HL-60 (cell line): Measurements from ENCODE around the gene ARHGAP10.

ENCODE experiments used
- DNase-seq, 2 experiments: peaks; one replicate each; pipeline ENCODE4 v3.0.0-alpha.2; 2010 to 2020; ENCODE audit warnings: low read depth in 1 of 2, low spot score in 1 of 2
- H3K27ac ChIP-seq: fragments of 250-450 bp; sonication (Bioruptor Pico); replicated peaks from 2 replicates; pipeline ENCODE4 v1.5.1; 2020; ENCODE audit warnings: mild to moderate bottlenecking, moderate library complexity
- H3K27me3 ChIP-seq: fragments of 250-450 bp; sonication (Bioruptor Pico); 2 replicates; pipeline ENCODE4 v1.5.1; 2021; ENCODE audit warnings: mild to moderate bottlenecking, moderate library complexity; ENCODE audit not compliant: insufficient read depth, poor library complexity, severe bottlenecking
- H3K4me3 ChIP-seq: replicated peaks from 2 replicates; pipeline ENCODE4 v1.5.1; 2011; ENCODE audit warnings: mild to moderate bottlenecking, control low read depth, low read length; ENCODE audit not compliant: insufficient read depth
- GABPA ChIP-seq: IDR thresholded peaks from 2 replicates; pipeline ENCODE4 v1.6.1; 2012; ENCODE audit warnings: low read depth
- POLR2AphosphoS5 ChIP-seq: IDR thresholded peaks from 2 replicates; pipeline ENCODE4 v1.6.1; 2012; ENCODE audit warnings: low read depth
- REST ChIP-seq: IDR thresholded peaks from 2 replicates; pipeline ENCODE4 v1.6.1; 2012; ENCODE audit warnings: low read depth; ENCODE audit not compliant: insufficient replicate concordance
- SPI1 ChIP-seq: IDR thresholded peaks from 2 replicates; pipeline ENCODE4 v1.6.1; 2012; ENCODE audit warnings: low read depth, mild to moderate bottlenecking, borderline replicate concordance
- TF ChIP-seq, protein P1 (sequence below): IDR thresholded peaks from one replicate; pipeline ENCODE4 v1.5.1; 2011; ENCODE audit warnings: low read length, control low read depth, inconsistent platforms; ENCODE audit not compliant: insufficient read depth

ARHGAP10 gene

GRCh38 chr4:148090029-148090428 lies 358.1 kb downstream of the ARHGAP10 start:
- Histone ChIP-seq H3K4me3 (no peak overlapping the region), H3K27ac (no peak overlapping the region), H3K27me3 (no peaks in the 10 kb centered on the region)
- no peak for DNase-seq
- TF ChIP-seq, protein P1, sequence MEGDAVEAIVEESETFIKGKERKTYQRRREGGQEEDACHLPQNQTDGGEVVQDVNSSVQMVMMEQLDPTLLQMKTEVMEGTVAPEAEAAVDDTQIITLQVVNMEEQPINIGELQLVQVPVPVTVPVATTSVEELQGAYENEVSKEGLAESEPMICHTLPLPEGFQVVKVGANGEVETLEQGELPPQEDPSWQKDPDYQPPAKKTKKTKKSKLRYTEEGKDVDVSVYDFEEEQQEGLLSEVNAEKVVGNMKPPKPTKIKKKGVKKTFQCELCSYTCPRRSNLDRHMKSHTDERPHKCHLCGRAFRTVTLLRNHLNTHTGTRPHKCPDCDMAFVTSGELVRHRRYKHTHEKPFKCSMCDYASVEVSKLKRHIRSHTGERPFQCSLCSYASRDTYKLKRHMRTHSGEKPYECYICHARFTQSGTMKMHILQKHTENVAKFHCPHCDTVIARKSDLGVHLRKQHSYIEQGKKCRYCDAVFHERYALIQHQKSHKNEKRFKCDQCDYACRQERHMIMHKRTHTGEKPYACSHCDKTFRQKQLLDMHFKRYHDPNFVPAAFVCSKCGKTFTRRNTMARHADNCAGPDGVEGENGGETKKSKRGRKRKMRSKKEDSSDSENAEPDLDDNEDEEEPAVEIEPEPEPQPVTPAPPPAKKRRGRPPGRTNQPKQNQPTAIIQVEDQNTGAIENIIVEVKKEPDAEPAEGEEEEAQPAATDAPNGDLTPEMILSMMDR, result no peak
- TF ChIP-seq SPI1 (no peak), POLR2AphosphoS5 (no peak), GABPA (no peak), REST (no peak)

GRCh38 chr4:148090503-148091476 lies 358.9 kb downstream of the ARHGAP10 start:
- no peak overlapping the region for H3K4me3 ChIP-seq
- no peak overlapping the region for H3K27ac ChIP-seq
- no peak for DNase-seq
- H3K27me3 ChIP-seq, result no peaks in the 10 kb centered on the region
- TF ChIP-seq, protein P1, result no peak
- no peak for TF ChIP-seq SPI1
- TF ChIP-seq REST, result no peak

DNA sequence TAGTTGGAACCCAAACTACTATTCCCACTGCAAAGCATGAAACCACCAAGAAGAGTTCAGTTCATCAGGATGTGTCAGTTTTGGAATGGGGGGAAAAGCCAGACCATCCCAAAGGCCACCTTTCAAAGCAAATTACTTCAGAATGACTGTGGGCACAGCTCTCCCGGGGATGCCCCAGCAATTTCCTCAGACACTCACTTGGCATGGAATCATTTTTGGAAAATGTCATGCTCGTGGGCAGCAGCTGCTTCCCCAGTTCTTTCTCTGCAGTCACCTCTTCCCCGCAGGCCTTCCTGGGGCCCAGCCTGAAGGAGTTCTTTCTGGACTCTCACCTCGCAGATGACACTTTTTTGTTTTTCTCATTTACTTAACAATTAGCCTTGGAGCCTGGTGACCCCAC lies 360.0 kb downstream of the ARHGAP10 start:
- H3K27ac ChIP-seq, result no peak overlapping the region
- no peaks in the 10 kb centered on the region for H3K27me3 ChIP-seq
- no peak for TF ChIP-seq REST
- TF ChIP-seq POLR2AphosphoS5, result no peak
- no peak for TF ChIP-seq GABPA
- TF ChIP-seq, protein P1, result no peak
- TF ChIP-seq SPI1, result no peak
- no peak overlapping the region for H3K4me3 ChIP-seq
- no peak for DNase-seq
